GM19351 (cell line): Measurements from ENCODE around the gene CGB7.
"Not testable (repeated sequence)": the region's sequence is repeated elsewhere in the genome, so short reads cannot be mapped to it uniquely, and the experiment has no call there.

Experiments
- ATAC-seq: cut with Tn5 transposase; IDR thresholded peaks from one replicate; pipeline ENCODE4 v1.9.1; 2021; ENCODE audit warnings: mild to moderate bottlenecking, moderate library complexity; ENCODE audit not compliant: unreplicated experiment

Gene CGB7

GRCh38 chr19:49042666-49043065 is 14.9 kb downstream of the CGB7 start:
- not testable (repeated sequence) for ATAC-seq

DNA sequence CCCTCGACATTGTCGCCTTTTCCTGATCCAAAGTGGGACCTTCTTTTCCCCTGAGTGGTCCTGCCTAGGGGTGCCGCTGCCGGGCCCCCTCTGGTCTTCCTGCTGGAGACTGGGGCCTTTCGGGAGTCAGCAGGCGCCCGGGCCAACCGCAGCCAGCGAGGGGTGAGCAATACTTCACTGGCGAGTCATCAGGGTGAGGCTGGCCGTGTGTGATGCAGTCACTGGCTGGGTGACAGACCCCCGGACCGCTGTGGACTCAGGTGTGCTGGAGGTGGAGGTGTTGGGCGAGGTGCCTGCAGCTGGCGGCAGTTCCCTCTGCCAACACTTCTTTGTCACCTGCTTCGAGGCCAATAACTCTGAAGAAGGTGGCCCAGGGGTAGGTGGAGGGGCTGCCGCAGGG is 15.4 kb downstream of the CGB7 start:
- ATAC-seq, result no peak

GRCh38 chr19:49039736-49040135 is 17.8 kb downstream of the CGB7 start:
- not testable (repeated sequence) for ATAC-seq

- ATAC-seq, result not testable (repeated sequence)
Measured at GRCh38 chr19:49038557-49039276, 18.8 kb downstream of the CGB7 start.

GRCh38 chr19:49038111-49038510 is 19.4 kb downstream of the CGB7 start:
- not testable (repeated sequence) for ATAC-seq

DNA sequence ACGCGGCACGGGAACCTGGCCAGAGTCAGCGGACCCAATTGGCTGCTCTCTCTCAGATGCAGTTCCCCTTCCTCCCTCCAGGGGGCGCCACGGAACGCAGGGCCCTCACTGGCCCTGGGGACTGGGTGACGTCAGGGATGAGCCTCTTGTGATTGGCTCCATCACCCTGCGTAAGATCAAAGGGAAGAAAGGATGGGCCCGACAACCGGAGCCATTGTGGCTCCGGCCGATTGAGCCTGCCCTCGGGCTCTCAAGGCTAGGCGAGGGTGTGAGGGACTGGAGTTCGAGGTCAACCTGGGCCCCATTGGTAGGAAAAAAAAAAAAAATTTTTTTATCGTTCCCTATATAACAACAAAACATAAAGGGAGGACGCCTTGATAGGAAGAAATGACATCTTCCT is 20.7 kb downstream of the CGB7 start, which contains the start of gene CGB1:
Gene CGB1, minus strand, starts transcription at position 81 of the 400 bp plus-strand sequence. CDS start 184 bp downstream, outside the sequence.
- ATAC-seq, result not testable (repeated sequence)

DNA sequence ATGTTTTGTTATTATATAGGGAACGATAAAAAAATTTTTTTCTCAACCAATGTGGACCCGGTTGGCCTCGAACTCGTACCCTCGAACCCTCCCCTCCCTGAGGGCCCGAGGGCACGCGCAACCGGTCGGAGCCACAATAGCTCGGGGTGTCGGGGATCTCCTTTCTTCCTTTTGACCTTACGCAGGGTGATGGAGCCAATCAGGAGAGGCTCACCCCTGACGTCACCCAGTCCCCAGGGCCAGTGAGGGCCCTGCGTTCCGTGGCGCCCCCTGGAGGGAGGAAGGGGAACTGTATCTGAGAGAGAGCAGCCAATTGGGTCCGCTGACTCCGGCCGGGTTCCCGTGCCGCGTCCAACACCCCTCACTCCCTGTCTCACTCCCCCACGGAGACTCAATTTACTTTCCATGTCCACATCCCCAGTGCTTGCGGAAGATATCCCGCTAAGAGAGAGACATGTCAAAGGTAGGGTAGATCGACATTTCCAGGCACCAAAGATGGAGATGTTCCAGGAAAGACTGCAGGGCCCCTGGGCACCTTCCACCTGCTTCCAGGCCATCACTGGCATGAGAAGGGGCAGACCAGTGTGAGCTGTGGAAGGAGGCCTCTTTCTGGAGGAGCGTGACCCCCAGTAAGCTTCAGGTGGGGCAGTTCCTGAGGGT is 25.8 kb downstream of the CGB7 start, which contains the start of gene CGB2:
Gene CGB2, plus strand, starts transcription at position 249 of the 660 bp plus-strand sequence. Its CDS starts 206 bp downstream, at position 455.
- not testable (repeated sequence) for ATAC-seq

DNA sequence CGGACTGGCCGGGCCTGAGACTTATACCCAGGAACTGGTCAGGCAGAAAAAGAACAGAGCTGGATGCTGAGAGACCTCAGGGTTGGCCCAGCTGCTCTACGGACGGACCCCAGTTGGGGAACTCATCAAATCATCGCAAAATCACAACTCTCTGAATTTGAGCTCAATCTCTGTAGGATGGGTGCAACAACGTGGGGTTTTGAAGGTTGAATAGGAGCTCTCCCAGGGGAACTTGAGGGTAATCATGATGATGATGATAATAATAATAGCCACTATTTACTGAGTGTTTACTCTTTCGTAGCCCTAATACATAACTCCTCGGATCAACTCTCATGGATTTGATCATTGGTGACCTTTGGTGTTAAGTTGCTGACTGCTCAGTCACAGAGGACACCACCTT is 27.2 kb downstream of the CGB7 start:
- ATAC-seq, result not testable (repeated sequence)

DNA sequence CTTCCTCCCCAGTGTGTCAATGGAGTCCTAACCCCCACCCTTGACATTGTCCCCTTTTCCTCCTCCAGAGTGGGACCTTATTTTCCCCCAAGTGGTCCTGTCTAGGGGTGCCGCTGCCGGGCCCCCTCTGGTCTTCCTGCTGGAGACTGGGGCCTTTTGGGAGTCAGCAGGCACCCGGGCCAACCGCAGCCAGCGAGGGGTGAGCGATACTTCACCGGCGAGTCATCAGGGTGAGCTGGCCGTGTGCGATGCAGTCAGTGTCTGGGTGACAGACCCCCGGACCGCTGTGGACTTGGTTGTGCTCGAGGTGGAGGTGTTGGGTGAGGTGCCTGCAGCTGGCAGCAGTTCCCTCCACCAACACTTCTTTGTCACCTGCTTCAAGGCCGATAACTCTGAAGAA is 27.8 kb downstream of the CGB7 start:
- not testable (repeated sequence) for ATAC-seq

DNA sequence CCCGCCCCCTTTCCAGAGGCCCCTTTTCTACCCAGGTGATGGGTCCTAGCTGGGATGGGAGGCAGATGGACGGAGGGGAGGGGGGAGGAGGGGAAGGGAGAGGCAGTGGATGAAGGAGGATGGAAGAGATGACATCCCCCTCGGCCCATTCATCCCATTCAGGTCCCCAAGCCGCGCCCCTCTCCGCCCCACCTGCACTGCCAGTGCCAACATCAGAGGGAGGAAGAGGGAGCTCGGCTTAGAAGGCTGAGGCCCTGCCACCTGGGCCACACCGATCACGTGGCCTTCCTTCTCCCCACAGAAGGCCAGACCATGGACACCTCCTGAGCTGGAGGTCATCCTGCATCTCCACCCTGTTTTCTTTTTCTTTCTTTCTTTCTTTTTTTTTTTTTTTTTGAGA is 28.9 kb downstream of the CGB7 start:
- ATAC-seq, result not testable (repeated sequence)

DNA sequence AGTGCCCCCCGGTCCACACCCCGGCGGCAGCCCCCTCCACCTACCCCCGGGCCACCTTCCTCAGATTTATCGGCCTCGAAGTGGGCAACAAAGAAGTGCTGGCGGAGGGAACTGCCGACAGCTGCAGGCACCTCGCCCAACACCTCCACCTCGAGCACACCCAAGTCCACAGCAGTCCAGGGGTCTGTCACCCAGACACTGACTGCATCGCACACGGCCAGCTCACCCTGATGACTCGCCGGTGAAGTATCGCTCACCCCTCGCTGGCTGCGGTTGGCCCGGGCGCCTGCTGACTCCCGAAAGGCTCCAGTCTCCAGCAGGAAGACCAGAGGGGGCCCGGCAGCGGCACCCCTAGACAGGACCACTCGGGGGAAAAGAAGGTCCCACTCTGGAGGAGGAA is 31.9 kb downstream of the CGB7 start:
- ATAC-seq, result not testable (repeated sequence)

DNA sequence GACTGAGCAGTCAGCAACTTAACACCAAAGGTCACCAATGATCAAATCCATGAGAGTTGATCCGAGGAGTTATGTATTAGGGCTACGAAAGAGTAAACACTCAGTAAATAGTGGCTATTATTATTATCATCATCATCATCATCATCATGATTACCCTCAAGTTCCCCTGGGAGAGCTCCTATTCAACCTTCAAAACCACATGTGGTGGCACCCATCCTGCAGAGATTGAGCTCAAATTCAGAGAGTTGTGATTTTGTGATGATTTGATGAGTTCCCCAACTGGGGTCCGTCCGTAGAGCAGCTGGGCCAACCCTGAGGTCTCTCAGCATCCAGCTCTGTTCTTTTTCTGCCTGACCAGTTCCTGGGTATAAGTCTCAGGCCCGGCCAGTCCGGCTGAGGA is 32.5 kb downstream of the CGB7 start:
- not testable (repeated sequence) for ATAC-seq

GRCh38 chr19:49024233-49024632 is 33.3 kb downstream of the CGB7 start, which contains the start of gene CGB3:
CGB3 (minus strand) TSS chr19:49024333; CDS start chr19:49023971, 362 bp downstream.
- ATAC-seq, result not testable (repeated sequence)

DNA sequence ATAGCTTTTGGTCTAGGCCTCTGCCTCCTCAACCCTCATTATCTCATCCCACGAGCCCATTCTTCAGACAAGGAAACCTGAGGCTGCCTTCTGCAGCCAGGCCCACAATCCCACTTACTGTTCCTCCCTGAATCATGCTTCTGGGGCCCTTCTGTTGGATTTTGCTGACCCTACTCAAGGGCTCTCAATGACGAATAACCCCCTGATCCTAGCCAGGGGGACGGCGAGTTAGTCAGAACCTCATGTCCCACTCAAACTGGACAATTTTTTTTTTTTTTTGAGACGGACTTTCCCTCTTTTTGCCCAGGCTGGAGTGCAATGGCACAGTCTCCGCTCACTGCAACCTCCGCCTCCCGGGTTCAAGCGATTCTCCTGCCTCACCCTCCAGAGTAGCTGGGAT is 35.4 kb downstream of the CGB7 start:
- ATAC-seq, result no peak

GRCh38 chr19:49020931-49021895 is 36.3 kb downstream of the CGB7 start:
- ATAC-seq, result no peak

- no peak for ATAC-seq
Measured at GRCh38 chr19:49020342-49020741, 37.2 kb downstream of the CGB7 start.

GRCh38 chr19:49019242-49019932 is 38.2 kb downstream of the CGB7 start:
- ATAC-seq, result no peak

DNA sequence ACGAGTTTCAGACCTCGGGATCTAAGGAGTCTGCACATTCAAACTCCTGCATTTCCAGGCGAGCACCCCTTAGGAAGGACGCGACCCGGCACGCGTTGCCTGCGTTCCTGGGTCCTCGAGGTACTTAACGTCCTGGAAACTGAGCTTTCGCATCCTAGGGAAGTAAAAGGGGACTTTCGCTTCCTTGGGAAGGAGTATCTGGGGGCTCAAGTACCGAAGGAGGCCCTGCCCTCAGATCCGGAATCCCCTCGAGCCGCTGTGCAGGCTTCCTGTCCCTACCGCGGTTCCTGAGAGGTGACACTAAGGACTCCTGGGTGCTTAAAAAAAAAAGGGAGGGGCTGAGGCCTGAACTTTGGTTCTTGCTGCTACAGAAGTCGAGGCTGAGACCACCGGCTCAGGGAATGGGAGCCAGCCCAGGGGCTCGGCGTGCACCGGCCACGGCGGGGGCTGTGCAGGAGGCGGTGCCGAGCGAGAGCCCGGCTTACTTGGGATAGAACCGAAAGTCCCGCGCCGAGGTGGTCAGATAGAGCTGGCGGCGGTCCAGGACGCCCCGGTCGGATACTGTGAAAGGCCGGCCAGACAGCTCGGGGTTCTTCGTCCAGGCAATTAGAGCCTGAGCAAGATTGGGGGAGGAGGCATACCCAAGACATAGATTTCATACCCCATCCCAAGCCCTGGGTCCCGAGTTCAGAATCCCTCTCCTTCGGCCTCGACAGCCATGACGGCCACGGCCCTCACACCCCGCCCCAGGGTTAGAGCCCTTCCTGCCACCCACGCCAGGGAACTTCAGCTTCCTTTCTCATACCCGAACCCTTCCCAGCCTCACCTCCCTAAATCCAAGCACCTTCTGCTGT is 38.9 kb downstream of the CGB7 start:
- ATAC-seq, result not testable (repeated sequence)

GRCh38 chr19:49017666-49018351 is 39.7 kb downstream of the CGB7 start:
- no peak for ATAC-seq
